Prostate gland (tissue), 2 donors: ENCODE measurements around the gene VPS45.

Experiments used
- CTCF ChIP-seq, 4 experiments: fragments of 200-600 bp in 2 of 4; fragments of 450-650 bp in 2 of 4; sonication (generic) in 2 of 4; IDR thresholded peaks; 1 replicate in 3 of 4; 2 replicates in 1 of 4; pipeline ENCODE4 v1.5.1; 2016 to 2019; ENCODE audit warnings: antibody characterized with exemption in 4 of 4, mild to moderate bottlenecking in 2 of 4, moderate library complexity in 2 of 4
- POLR2A ChIP-seq: fragments of 450-650 bp; IDR thresholded peaks from one replicate; pipeline ENCODE4 v1.6.1; 2016; ENCODE audit warnings: antibody characterized with exemption, mild to moderate bottlenecking
- POLR2AphosphoS5 ChIP-seq: sonication (generic); formaldehyde crosslinking; IDR thresholded peaks from one replicate; pipeline ENCODE4 v1.6.1; 2017; ENCODE audit warnings: antibody characterized with exemption

GRCh38 chr1:150087415-150087814 is 19.8 kb downstream of the VPS45 start:
- TF ChIP-seq CTCF (IDR thresholded peaks at IDR 0.05) (no peak), POLR2A (no peak), POLR2AphosphoS5 (no peak)
